Measurements from ENCODE around the gene GPR78. TPM values are rescaled to one million over a fixed set of nuclear protein-coding genes. Genes with fewer than 3 reads are reported as not detected.

GPR78 gene
- polyA plus RNA-seq, 1 donor (not counting 4 experiments of a cell fraction or from before 2014, with no cell fraction given), result not detected

- FAIRE-seq (no peak), DNase-seq (ENCODE audit: low read depth, low spot score) (no peak)
- Histone ChIP-seq H3K27ac (ENCODE audit: control insufficient read depth, insufficient read depth, low read length) (no peak overlapping the region), H3K9me1 (ENCODE audit: control insufficient read depth, extremely low read depth, insufficient read depth, low read length) (no peaks in the 10 kb centered on the region), H3K36me3 (ENCODE audit: control insufficient read depth in 2 of 2, extremely low read depth in 1 of 2, insufficient read depth in 2 of 2, low read length in 2 of 2) (no peaks in the 10 kb centered on the region), H3K4me2 (ENCODE audit: control insufficient read depth, extremely low read depth, insufficient read depth, low read depth, low read length) (no peak overlapping the region), H3K4me3 (ENCODE audit: control insufficient read depth in 2 of 3, extremely low read depth in 1 of 3, insufficient read depth in 2 of 3, low read depth in 1 of 3, low read length in 3 of 3) (no peak overlapping the region), H3K9ac (ENCODE audit: control insufficient read depth, extremely low read depth, insufficient read depth, low read length) (no peak overlapping the region), H2AFZ (ENCODE audit: control insufficient read depth, low read length) (no peak overlapping the region), H4K20me1 (ENCODE audit: control insufficient read depth, extremely low read depth, insufficient read depth, low read length) (no peaks in the 10 kb centered on the region), H3K79me2 (ENCODE audit: control insufficient read depth, insufficient read depth, low read length) (no peaks in the 10 kb centered on the region), H3K27me3 (ENCODE audit: control insufficient read depth, extremely low read depth, insufficient read depth, low read length) (no peaks in the 10 kb centered on the region), H3K4me1 (ENCODE audit: control insufficient read depth, extremely low read depth, insufficient read depth, low read length) (no peaks in the 10 kb centered on the region), H3K9me3 (ENCODE audit: control insufficient read depth, low read depth, low read length) (no peaks in the 10 kb centered on the region)
- dilution Hi-C loops (cut with MboI; ENCODE audit: extremely low pct_ligation_motif_present, low sequenced_read_pairs), result no loop called here
- TF ChIP-seq, protein P1, sequence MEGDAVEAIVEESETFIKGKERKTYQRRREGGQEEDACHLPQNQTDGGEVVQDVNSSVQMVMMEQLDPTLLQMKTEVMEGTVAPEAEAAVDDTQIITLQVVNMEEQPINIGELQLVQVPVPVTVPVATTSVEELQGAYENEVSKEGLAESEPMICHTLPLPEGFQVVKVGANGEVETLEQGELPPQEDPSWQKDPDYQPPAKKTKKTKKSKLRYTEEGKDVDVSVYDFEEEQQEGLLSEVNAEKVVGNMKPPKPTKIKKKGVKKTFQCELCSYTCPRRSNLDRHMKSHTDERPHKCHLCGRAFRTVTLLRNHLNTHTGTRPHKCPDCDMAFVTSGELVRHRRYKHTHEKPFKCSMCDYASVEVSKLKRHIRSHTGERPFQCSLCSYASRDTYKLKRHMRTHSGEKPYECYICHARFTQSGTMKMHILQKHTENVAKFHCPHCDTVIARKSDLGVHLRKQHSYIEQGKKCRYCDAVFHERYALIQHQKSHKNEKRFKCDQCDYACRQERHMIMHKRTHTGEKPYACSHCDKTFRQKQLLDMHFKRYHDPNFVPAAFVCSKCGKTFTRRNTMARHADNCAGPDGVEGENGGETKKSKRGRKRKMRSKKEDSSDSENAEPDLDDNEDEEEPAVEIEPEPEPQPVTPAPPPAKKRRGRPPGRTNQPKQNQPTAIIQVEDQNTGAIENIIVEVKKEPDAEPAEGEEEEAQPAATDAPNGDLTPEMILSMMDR (optimal IDR thresholded peaks at IDR 0.05 in 1 of 3, IDR thresholded peaks at IDR 0.05 in 1 of 3, conservative IDR thresholded peaks at IDR 0.05 in 1 of 3; ENCODE audit: extremely low read depth in 1 of 3, insufficient read depth in 2 of 3, low read length in 3 of 3), result no peak
- TF ChIP-seq EZH2 (IDR thresholded peaks at IDR 0.05; ENCODE audit: low read length), result no peak
Observed at GRCh38 chr4:8564595-8564994, 15.6 kb upstream of the GPR78 start.

GRCh38 chr4:8568068-8568668 lies 12.0 kb upstream of the GPR78 start:
- no peak overlapping the region for H3K27ac ChIP-seq (ENCODE audit: control insufficient read depth, insufficient read depth, low read length)
- H3K27me3 ChIP-seq (ENCODE audit: control insufficient read depth, extremely low read depth, insufficient read depth, low read length), result no peaks in the 10 kb centered on the region
- no peak overlapping the region for H3K4me3 ChIP-seq (ENCODE audit: control insufficient read depth in 2 of 3, extremely low read depth in 1 of 3, insufficient read depth in 2 of 3, low read depth in 1 of 3, low read length in 3 of 3)

More at GRCh38 chr4:8568068-8568668, 12.0 kb upstream of the GPR78 start:
- DNase-seq (ENCODE audit: low read depth, low spot score) (no peak), FAIRE-seq (no peak)
- H3K4me1 ChIP-seq (ENCODE audit: control insufficient read depth, extremely low read depth, insufficient read depth, low read length), result no peaks in the 10 kb centered on the region
- no peaks in the 10 kb centered on the region for H3K9me1 ChIP-seq (ENCODE audit: control insufficient read depth, extremely low read depth, insufficient read depth, low read length)
- no peaks in the 10 kb centered on the region for H3K36me3 ChIP-seq (ENCODE audit: control insufficient read depth in 2 of 2, extremely low read depth in 1 of 2, insufficient read depth in 2 of 2, low read length in 2 of 2)
- no peak overlapping the region for H2AFZ ChIP-seq (ENCODE audit: control insufficient read depth, low read length)
- no peaks in the 10 kb centered on the region for H3K9me3 ChIP-seq (ENCODE audit: control insufficient read depth, low read depth, low read length)
- no peaks in the 10 kb centered on the region for H4K20me1 ChIP-seq (ENCODE audit: control insufficient read depth, extremely low read depth, insufficient read depth, low read length)
- no peaks in the 10 kb centered on the region for H3K79me2 ChIP-seq (ENCODE audit: control insufficient read depth, insufficient read depth, low read length)
- H3K9ac ChIP-seq (ENCODE audit: control insufficient read depth, extremely low read depth, insufficient read depth, low read length), result no peak overlapping the region
- dilution Hi-C loops (cut with MboI; ENCODE audit: extremely low pct_ligation_motif_present, low sequenced_read_pairs), result no loop called here
- no peak overlapping the region for H3K4me2 ChIP-seq (ENCODE audit: control insufficient read depth, extremely low read depth, insufficient read depth, low read depth, low read length)
- TF ChIP-seq EZH2 (IDR thresholded peaks at IDR 0.05; ENCODE audit: low read length), result no peak
- TF ChIP-seq, protein P1 (optimal IDR thresholded peaks at IDR 0.05 in 1 of 3, IDR thresholded peaks at IDR 0.05 in 1 of 3, conservative IDR thresholded peaks at IDR 0.05 in 1 of 3; ENCODE audit: extremely low read depth in 1 of 3, insufficient read depth in 2 of 3, low read length in 3 of 3), result no peak
